Inflammatory macrophage treated with lipopolysaccharide for 4 hours (primary cell): ENCODE data around the gene FAAP100.
"Not testable (repeated sequence)": the region's sequence is repeated elsewhere in the genome, so short reads cannot be mapped to it uniquely, and the experiment has no call there.

Experiments used
- DNase-seq: peaks from one replicate; pipeline ENCODE4 v3.0.0-alpha.2; 2020

Gene FAAP100

GRCh38 chr17:81537343-81537855 lies 14.8 kb downstream of the FAAP100 start:
- DNase-seq, result peak; percentile 22

GRCh38 chr17:81536299-81537290 lies 15.6 kb downstream of the FAAP100 start:
- no peak for DNase-seq

DNA sequence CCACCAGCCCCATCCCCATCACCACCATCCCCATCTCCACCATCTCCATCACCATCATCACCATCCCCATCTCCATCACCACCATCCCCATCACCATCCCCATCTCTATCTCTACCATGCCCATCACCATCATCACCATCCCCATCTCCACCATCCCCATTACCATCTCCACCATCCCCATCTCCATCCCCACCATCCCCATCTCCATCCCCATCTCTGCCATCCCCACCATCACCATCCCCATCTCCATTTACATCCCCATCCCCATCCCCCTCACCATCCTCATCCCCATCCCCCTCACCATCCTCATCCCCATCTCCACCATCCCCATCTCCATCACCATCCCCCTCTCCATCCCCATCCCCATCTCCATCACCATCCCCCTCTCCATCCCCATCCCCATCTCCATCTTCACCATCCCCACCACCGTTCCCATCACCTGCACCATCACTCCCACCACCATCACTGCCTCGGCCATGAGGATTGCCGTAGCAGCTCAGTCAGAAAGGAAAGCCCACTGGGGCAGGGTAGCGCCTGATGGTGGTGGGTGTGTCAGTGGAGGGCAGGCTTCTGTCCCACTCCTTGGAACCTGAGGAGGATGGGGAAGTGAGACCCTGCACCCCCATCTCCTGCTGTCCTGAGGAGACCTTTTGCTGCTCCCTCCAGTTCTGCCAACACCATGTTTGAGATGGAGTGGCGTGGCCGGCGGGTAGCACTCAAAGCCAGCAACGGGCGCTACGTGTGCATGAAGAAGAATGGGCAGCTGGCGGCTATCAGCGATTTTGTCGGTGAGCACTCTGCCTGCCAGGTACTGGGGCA lies 16.5 kb downstream of the FAAP100 start:
- DNase-seq, result no peak

- no peak for DNase-seq
These were observed 17.2 kb downstream of the FAAP100 start for GRCh38 chr17:81535007-81535328.

GRCh38 chr17:81534157-81535006 lies 17.8 kb downstream of the FAAP100 start:
- DNase-seq, result no peak

DNA sequence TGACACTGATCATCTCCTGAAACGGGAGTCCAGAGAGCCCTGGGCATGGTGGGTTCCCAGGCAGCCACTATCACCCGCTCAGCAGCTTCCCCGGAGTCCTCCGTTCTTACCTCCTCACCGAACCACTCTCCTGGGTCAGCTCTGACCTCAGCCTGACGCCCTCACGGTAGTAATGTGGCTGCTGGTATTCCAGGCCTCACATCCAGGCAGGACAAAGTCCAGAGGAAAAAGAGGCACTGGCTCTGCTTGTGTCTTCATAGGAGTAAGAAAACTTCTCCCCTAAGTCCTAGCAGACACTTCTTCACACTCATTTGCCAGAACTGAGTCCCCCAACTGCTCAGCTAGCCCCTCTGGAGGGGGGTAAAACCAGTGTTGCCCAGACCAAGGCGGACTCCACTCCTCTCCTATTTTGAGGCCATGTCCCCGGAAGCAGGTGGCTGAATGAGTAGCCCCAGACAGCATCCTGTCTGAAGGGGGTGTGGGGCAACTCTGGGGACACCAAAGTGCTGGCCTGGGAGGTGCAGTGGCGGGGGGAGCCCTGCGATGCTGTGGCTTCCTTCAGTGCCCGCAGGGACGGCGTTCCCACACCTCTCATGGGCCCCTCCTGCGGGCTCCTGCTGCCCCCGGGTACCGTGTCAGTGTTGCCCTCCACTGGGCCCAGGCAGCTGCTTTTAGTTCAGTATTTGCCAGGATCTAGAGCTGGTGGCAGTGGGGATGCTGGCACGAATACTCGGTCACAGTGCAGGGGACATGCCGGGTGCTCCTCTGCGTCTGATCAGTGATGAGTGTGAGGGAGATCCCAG lies 18.6 kb downstream of the FAAP100 start:
- no peak for DNase-seq

GRCh38 chr17:81532490-81533287 lies 19.5 kb downstream of the FAAP100 start:
- no peak for DNase-seq

DNA sequence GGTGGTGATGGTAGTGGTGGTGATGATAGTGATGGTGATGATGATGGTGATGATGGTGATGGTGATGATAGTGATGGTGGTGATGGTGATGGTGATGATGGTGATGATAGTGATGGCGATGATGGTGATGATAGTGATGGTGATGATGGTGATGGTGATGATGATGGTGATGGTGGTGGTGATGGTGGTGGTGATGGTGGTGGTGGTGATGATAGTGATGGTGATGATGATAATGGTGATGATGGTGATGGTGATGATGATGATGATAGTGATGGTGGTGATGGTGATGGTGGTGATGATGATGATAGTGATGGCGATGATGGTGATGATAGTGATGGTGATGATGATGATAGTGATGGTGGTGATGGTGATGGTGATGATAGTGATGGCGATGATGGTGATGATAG lies 20.2 kb downstream of the FAAP100 start:
- DNase-seq, result not testable (repeated sequence)

- DNase-seq, result not testable (repeated sequence)
These were observed 21.1 kb downstream of the FAAP100 start for GRCh38 chr17:81531013-81531412.

DNA sequence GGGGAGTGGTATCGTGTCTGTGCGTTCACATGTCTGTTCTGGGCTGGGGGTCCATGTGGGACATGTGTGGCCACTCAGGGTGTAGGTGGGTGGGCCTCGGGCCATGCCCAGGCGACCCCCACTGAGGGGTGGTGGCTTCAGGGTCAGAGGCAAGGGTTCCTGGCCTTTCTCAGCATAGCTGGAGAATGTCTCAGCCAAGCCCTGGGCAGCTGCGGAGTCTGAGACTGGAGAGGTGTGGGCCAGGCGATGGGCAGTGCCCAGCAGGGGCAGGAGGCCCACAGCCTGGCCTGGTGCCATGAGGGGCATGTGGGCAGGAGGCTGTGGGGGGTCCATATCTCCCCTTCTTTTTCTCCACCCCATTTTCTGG lies 22.7 kb downstream of the FAAP100 start:
- no peak for DNase-seq

- no peak for DNase-seq
These were observed 23.3 kb downstream of the FAAP100 start for GRCh38 chr17:81528651-81529436.

DNA sequence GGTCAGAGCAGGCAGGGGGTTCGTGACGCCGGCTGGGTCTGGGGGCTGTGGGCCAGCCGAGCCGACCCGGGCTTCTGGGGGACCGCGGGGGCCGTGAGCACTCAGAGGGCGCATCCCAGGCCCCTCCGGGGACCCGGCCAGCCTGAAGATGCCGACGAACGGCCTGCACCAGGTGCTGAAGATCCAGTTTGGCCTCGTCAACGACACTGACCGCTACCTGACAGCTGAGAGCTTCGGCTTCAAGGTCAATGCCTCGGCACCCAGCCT lies 23.8 kb downstream of the FAAP100 start:
- DNase-seq, result no peak

- no peak for DNase-seq
These were observed 24.4 kb downstream of the FAAP100 start, which contains the start of gene FSCN2 for GRCh38 chr17:81527591-81528383. TSS of gene FSCN2 (plus strand) at chr17:81528377. CDS start at chr17:81528532, 155 bp downstream.

DNA sequence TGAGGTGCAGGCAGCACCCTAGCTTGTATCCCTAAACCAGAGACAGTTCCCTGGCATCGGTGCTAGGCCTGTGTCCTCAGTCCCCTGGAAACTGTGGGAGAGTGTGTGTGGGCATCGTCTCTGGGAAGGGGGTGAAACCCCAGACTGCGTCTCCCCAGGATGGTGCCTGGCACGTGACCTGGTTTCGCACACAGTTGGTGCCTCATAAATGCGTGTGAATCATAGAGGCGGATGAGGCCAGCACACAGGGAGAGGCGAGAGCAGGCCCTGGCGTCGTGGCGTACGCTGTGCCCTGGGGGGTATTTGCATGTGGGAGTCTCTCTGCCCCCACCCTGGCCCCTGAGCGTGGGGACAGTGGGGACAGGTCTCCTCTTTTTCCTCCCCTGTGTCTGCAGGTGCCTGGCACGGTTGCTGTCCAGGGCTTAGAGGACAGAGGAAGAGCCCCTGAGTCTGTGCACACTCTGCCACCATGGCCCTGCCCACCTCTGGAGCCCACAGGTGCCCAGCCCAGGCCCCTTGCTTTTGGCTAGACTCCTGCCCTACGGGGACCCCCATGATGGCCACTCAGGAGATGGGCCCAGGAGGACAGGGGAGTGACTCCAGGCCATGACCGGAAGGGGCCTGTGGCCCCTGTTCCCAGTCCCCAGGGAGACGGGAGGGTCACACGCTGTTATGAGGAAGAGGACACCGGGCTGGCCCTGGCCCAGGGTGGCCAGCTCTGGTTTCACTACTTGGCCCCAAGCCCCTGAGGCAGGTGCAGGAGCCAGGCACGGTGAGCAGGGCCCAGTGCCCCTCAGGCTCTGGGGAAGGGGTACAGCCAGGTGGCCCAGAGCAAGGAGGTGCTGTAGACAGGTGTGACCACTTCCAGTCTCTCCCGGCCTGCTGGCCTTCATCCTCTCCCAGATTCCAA lies 25.2 kb downstream of the FAAP100 start:
- DNase-seq, result no peak

DNA sequence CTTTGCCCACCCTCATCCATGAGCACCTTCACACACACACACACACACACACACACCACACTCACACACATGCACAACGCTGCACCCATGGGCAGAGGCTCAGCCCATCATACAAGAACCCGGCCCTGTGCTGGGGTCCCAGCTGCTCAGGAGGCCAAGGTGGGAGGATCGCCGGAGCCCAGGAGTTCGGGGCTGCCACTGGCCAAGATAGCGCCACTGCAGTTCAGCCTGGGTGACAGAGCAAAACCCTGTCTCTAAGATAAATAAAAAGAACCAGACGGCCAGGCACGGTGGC lies 27.3 kb downstream of the FAAP100 start:
- DNase-seq, result no peak

DNA sequence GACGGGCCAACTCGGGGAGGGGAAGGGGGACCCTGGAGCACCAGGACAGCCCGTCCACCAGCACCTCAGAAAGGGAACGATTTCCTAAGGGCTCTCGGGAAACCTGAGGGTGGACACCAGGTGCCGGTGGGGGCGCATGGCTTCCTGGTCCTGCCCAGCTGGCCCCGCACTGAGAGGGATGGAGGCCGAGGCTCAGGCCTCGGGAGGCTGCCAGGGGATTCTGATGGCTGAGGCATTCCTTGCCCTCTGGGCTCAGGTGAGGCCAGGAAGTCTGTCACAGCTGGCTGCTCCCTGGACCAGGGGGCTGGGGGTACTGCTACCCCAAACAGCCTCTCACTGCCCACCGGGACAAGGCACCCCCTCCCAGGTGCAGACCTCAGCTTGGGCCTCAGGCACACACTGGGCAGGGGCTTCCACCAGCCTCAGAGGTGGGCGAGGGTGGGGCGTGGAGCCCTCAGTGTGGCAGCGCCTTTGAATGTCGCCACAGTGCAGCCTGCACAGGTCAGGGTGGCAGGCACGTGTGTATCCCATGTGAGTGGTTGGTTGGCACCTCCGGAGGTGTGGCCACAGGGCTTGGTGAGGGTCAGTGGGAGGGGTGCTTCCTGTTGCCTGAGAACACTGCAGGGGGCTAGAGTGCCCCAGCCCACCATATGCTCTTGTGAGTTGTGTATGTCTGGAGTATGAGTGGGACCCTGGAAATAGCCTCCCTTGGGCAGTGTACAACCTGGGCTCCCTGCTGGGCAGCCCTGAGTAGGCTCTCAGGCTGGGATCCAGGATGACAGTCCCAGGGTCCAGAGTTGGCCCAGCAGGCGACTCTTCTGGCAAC lies 27.9 kb downstream of the FAAP100 start:
- no peak for DNase-seq

- DNase-seq, result peak; percentile 19
These were observed 28.6 kb downstream of the FAAP100 start for GRCh38 chr17:81523402-81524038.
